NCI-H82 treated with DMSO at 0.1 percent for 48 hours (cell line): ENCODE measurements around the gene PTPRT.
"Not testable (repeated sequence)": the region's sequence is repeated elsewhere in the genome, so short reads cannot be mapped to it uniquely, and the experiment has no call there.

Experiments used
- DNase-seq: peaks from one replicate; lab custom pipeline; 2025; ENCODE audit not compliant: unreplicated experiment; lab: John Stamatoyannopoulos, UW

PTPRT gene

GRCh38 chr20:42258564-42259302 is 931.0 kb downstream of the PTPRT start:
- DNase-seq = no peak

GRCh38 chr20:42255821-42256220 is 933.9 kb downstream of the PTPRT start:
- no peak for DNase-seq

DNA sequence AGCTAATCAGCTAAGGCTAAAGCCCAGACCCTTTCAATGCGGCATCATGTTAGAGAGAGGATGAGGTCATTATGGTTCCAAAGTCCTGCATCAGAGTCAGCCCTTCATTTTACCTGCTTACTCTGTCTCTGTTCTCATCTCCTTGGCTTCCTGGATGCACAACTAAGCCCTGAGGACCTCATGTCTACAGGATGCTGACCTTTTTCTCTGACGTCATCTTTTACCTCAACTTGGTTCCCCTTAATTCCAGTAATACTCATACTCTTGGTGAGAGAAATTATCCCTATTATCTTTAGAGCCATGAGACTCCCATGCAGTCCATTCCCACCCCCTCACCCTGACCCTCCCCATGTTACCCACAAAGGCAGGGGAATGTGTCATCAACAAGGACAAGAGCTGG is 935.0 kb downstream of the PTPRT start:
- DNase-seq = no peak

GRCh38 chr20:42252116-42252515 is 937.6 kb downstream of the PTPRT start:
- DNase-seq = no peak

- DNase-seq = peak; percentile 47
Observed at GRCh38 chr20:42218621-42219374, 970.9 kb downstream of the PTPRT start.

- no peak for DNase-seq
Observed at GRCh38 chr20:42214074-42214473, 975.6 kb downstream of the PTPRT start.

GRCh38 chr20:42212391-42212790 is 977.3 kb downstream of the PTPRT start:
- no peak for DNase-seq

- not testable (repeated sequence) for DNase-seq
Observed at GRCh38 chr20:42206557-42206956, 983.1 kb downstream of the PTPRT start.

GRCh38 chr20:42204109-42204660 is 985.5 kb downstream of the PTPRT start:
- no peak for DNase-seq

DNA sequence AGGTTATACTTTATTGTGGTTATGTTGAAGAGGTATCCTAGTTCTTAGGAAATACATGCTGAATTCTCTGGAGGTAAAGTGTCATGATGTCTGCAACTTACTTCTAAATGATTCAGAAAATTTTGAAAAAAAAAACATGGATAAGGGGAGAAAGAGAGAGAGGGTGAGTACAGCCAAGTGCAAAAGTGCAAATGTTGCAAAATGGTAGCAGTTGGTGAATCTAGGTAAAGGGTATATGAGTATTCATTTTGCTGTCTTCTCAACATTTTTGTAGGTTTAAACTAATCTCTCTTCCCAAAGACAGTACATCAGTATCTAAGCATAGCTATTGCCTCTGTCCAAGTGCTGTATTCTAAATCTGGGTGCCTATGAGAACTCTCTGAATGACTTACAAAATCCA is 992.1 kb downstream of the PTPRT start:
- no peak for DNase-seq

- no peak for DNase-seq
Observed at GRCh38 chr20:42193119-42193518, 996.6 kb downstream of the PTPRT start.

- no peak for DNase-seq
Observed at GRCh38 chr20:42192321-42192720, 997.4 kb downstream of the PTPRT start.

GRCh38 chr20:42191140-42191860 is 998.4 kb downstream of the PTPRT start:
- no peak for DNase-seq

- DNase-seq = no peak
Observed at GRCh38 chr20:42190084-42190483, 999.6 kb downstream of the PTPRT start.

GRCh38 chr20:42186337-42186736 is 1003.4 kb downstream of the PTPRT start:
- no peak for DNase-seq

- DNase-seq = no peak
Observed at GRCh38 chr20:42183147-42183546, 1006.6 kb downstream of the PTPRT start.

- DNase-seq = peak; percentile 84
Observed at GRCh38 chr20:42181064-42181463, 1008.6 kb downstream of the PTPRT start.

DNA sequence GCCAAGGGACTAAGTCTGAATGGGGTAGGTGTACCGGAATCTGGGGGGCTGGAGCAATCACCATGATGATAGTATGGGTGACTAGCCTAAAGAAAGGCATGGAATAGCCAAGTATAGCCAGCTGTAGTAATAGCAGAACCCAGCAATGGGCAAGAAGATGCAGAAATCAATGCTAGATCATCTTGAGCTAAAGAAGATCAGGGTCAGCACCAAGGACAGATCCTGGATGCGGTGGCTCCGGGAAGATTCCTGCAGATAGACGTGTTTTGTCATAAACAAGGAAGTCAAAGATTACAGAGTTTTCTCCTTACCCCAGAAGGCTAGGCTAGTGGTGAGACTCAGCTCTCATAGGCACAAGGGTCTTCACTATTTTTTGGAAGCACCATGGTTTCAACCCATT is 1009.9 kb downstream of the PTPRT start:
- DNase-seq = no peak

- DNase-seq = no peak
Observed at GRCh38 chr20:42173440-42173839, 1016.3 kb downstream of the PTPRT start.

GRCh38 chr20:42164121-42164890 is 1025.4 kb downstream of the PTPRT start:
- DNase-seq = no peak
